Spleen (tissue), 3 donors: ENCODE measurements around the gene BCAT1.

Experiments used
- POLR2A ChIP-seq, 3 donors: fragments of 450-650 bp; IDR thresholded peaks; one replicate each; pipeline ENCODE4 v1.5.1; 2017; ENCODE audit warnings: antibody characterized with exemption in 3 of 3, mild to moderate bottlenecking in 1 of 3
- POLR2AphosphoS5 ChIP-seq, 3 donors: sonication (generic); formaldehyde crosslinking; IDR thresholded peaks; one replicate each; pipeline ENCODE4 v1.5.1; 2017; ENCODE audit warnings: antibody characterized with exemption in 3 of 3

DNA sequence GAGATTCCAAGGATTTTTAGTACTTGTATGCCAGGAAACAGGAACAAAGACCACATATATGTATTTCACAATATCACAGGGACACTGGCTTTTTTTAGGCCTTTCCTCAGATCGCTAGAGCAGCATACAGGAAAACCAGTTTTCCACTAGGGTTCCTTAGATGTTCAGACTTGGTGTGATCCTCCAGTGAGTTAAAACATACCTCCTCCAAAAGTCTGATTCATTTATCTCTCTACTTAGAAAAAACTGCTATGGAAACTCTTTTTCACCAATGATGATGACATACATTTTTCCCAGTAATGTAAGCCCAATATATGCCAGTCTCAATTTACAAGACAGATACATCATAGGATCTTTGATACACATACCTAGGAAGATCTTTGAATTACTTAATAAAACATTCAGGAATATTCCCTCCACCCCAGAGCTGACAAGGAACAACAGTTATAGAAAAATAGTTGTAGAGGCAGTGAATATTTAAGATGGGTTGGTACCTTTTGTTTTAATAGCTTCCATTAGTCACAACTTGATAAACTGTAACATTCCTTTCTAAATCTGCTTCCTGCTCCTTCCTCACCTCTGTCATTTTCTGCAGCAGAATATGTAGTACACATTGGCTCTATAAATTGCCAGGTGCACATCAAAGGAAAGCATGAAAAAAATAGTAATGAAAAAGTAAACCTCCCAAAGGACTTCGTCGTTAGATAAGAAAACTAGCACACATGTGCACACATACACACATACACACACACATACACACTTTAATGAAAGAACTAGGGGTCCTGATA, 27.5 kb downstream of the BCAT1 start:
- TF ChIP-seq POLR2AphosphoS5 (IDR thresholded peaks at IDR 0.05) (no peak), POLR2A (IDR thresholded peaks at IDR 0.05) (no peak)
